ENCODE results near the gene CDK5R1.

DNA sequence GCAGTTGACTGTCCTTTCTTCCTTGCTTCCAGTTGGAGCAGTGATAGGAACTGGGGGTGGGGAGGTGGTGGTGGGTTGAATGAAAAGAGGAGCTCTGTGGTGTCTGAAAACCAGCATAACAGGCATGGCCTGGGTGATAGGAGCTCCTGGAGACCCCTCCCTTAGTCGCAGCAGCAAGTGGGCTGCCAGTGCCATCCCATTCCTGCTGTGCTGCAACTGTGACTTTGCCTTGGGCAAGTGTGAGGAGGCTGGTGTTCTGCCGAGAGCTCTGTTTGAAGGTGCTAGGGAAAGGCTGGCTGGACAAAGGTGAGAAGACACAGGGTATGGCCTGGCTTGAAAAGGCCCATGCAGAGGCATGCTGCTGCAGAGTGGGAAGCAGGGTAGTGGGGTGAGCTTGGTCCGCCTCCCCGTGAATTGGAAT, 2.7 kb upstream of the CDK5R1 start:
- TF ChIP-seq, protein P1, sequence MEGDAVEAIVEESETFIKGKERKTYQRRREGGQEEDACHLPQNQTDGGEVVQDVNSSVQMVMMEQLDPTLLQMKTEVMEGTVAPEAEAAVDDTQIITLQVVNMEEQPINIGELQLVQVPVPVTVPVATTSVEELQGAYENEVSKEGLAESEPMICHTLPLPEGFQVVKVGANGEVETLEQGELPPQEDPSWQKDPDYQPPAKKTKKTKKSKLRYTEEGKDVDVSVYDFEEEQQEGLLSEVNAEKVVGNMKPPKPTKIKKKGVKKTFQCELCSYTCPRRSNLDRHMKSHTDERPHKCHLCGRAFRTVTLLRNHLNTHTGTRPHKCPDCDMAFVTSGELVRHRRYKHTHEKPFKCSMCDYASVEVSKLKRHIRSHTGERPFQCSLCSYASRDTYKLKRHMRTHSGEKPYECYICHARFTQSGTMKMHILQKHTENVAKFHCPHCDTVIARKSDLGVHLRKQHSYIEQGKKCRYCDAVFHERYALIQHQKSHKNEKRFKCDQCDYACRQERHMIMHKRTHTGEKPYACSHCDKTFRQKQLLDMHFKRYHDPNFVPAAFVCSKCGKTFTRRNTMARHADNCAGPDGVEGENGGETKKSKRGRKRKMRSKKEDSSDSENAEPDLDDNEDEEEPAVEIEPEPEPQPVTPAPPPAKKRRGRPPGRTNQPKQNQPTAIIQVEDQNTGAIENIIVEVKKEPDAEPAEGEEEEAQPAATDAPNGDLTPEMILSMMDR (IDR thresholded peaks at IDR 0.05; ENCODE audit: extremely low read depth in 1 of 2, insufficient read depth in 1 of 2, low read depth in 1 of 2, low read length in 2 of 2) = no peak
- TF ChIP-seq POLR2A (IDR thresholded peaks at IDR 0.05; ENCODE audit: low read depth, low read length) = no peak

Measured in endothelial cell of umbilical vein (primary cell).